ENCODE measurements around the gene RPAP3.

Gene RPAP3

GRCh38 chr12:47718531-47718930, 12.7 kb upstream of the RPAP3 start:
- no peak for DNase-seq (ENCODE audit: low spot score)

GRCh38 chr12:47717443-47718193, 11.8 kb upstream of the RPAP3 start:
- peak; percentile 95 for DNase-seq (ENCODE audit: low spot score)

- DNase-seq (ENCODE audit: low spot score): no peak
Measured at GRCh38 chr12:47717046-47717442, 11.2 kb upstream of the RPAP3 start.

GRCh38 chr12:47715877-47716548, 10.2 kb upstream of the RPAP3 start:
- DNase-seq (ENCODE audit: low spot score): no peak

- DNase-seq (ENCODE audit: low spot score): peak; percentile 95
Measured at GRCh38 chr12:47715393-47715876, 9.6 kb upstream of the RPAP3 start.

GRCh38 chr12:47714826-47715386, 9.1 kb upstream of the RPAP3 start:
- peak; percentile 2 for DNase-seq (ENCODE audit: low spot score)

- no peak for DNase-seq (ENCODE audit: low spot score)
Measured at GRCh38 chr12:47712171-47712570, 6.3 kb upstream of the RPAP3 start.

- no peak for DNase-seq (ENCODE audit: low spot score)
Measured at GRCh38 chr12:47711448-47711847, 5.6 kb upstream of the RPAP3 start.

- DNase-seq (ENCODE audit: low spot score): no peak
Measured at GRCh38 chr12:47710278-47710677, 4.4 kb upstream of the RPAP3 start.

- no peak for DNase-seq (ENCODE audit: low spot score)
Measured at GRCh38 chr12:47709671-47710070, 3.8 kb upstream of the RPAP3 start.

GRCh38 chr12:47709237-47709636, 3.4 kb upstream of the RPAP3 start:
- DNase-seq (ENCODE audit: low spot score): no peak

GRCh38 chr12:47707905-47708543, 2.2 kb upstream of the RPAP3 start:
- peak; percentile 2 for DNase-seq (ENCODE audit: low spot score)

- no peak for DNase-seq (ENCODE audit: low spot score)
Measured at GRCh38 chr12:47707355-47707754, 1.5 kb upstream of the RPAP3 start.

- DNase-seq (ENCODE audit: low spot score): no peak
Measured at GRCh38 chr12:47705229-47705565, 633 bp downstream of the RPAP3 start.

GRCh38 chr12:47704719-47705118, 1.1 kb downstream of the RPAP3 start:
- no peak for DNase-seq (ENCODE audit: low spot score)

GRCh38 chr12:47700263-47700662, 5.6 kb downstream of the RPAP3 start:
- DNase-seq (ENCODE audit: low spot score): no peak

- no peak for DNase-seq (ENCODE audit: low spot score)
Measured at GRCh38 chr12:47698631-47699030, 7.2 kb downstream of the RPAP3 start.

GRCh38 chr12:47698055-47698454, 7.8 kb downstream of the RPAP3 start:
- no peak for DNase-seq (ENCODE audit: low spot score)

- no peak for DNase-seq (ENCODE audit: low spot score)
Measured at GRCh38 chr12:47689215-47689614, 16.6 kb downstream of the RPAP3 start.

- DNase-seq (ENCODE audit: low spot score): no peak
Measured at GRCh38 chr12:47687636-47688035, 18.2 kb downstream of the RPAP3 start.

GRCh38 chr12:47686645-47687240, 19.1 kb downstream of the RPAP3 start:
- DNase-seq (ENCODE audit: low spot score): peak; percentile 73

GRCh38 chr12:47679785-47680184, 26.0 kb downstream of the RPAP3 start:
- no peak for DNase-seq (ENCODE audit: low spot score)

All from Ammon's horn (tissue), 1 donor.